SK-N-SH treated with all-trans-retinoic acid at 6 μM for 48 hours (cell line): ENCODE measurements around the gene LAMB3.

ENCODE experiments used
- ATAC-seq: fragments of 200-7000 bp; cut with Tn5 transposase; 3 replicates; pipeline ENCODE4 v1.9.1; 2020; ENCODE audit warnings: mild to moderate bottlenecking, moderate library complexity
- BACH2 ChIP-seq: fragments of 250-450 bp; sonication (Bioruptor Pico); IDR thresholded peaks from 2 replicates; pipeline ENCODE4 v1.9.0; 2021; ENCODE audit warnings: mild to moderate bottlenecking, borderline replicate concordance
- CSDC2 ChIP-seq: fragments of 250-450 bp; sonication (Bioruptor Pico); IDR thresholded peaks from 2 replicates; pipeline ENCODE4 v1.5.0; 2020; ENCODE audit warnings: mild to moderate bottlenecking, moderate library complexity
- CSRNP3 ChIP-seq: fragments of 250-450 bp; sonication (Bioruptor Pico); IDR thresholded peaks from 2 replicates; pipeline ENCODE4 v1.5.1; 2021; ENCODE audit warnings: mild to moderate bottlenecking, moderate library complexity
- ESRRG ChIP-seq: fragments of 250-450 bp; sonication (Bioruptor Pico); IDR thresholded peaks from 2 replicates; pipeline ENCODE4 v1.6.1; 2021; ENCODE audit warnings: mild to moderate bottlenecking
- GLIS3 ChIP-seq: fragments of 250-450 bp; sonication (Bioruptor Pico); IDR thresholded peaks from 2 replicates; pipeline ENCODE4 v1.5.0; 2020; ENCODE audit warnings: mild to moderate bottlenecking, moderate library complexity
- OSR1 ChIP-seq: fragments of 250-450 bp; sonication (Bioruptor Pico); IDR thresholded peaks from 2 replicates; pipeline ENCODE4 v1.8.0; 2022; ENCODE audit warnings: moderate library complexity, mild to moderate bottlenecking, inconsistent platforms
- PATZ1 ChIP-seq: fragments of 250-450 bp; sonication (Bioruptor Pico); IDR thresholded peaks from 2 replicates; pipeline ENCODE4 v1.8.0; 2020; ENCODE audit warnings: mild to moderate bottlenecking, moderate library complexity, borderline replicate concordance
- POU6F1 ChIP-seq: fragments of 250-450 bp; sonication (Bioruptor Pico); IDR thresholded peaks from 2 replicates; pipeline ENCODE4 v1.8.0; 2021; ENCODE audit warnings: low read depth, mild to moderate bottlenecking, moderate library complexity, borderline replicate concordance
- SNAI2 ChIP-seq: fragments of 250-450 bp; sonication (Bioruptor Pico); IDR thresholded peaks from 2 replicates; pipeline ENCODE4 v1.5.0; 2020; ENCODE audit warnings: mild to moderate bottlenecking, moderate library complexity
- TCF4 ChIP-seq: fragments of 250-450 bp; sonication (Bioruptor Pico); IDR thresholded peaks from 2 replicates; pipeline ENCODE4 v1.8.0; 2021; ENCODE audit warnings: mild to moderate bottlenecking, moderate library complexity, borderline replicate concordance
- TSHZ2 ChIP-seq: fragments of 250-450 bp; sonication (Bioruptor Pico); IDR thresholded peaks from 2 replicates; pipeline ENCODE4 v1.5.0; 2020; ENCODE audit warnings: mild to moderate bottlenecking, moderate library complexity
- ZFP3 ChIP-seq: fragments of 250-450 bp; sonication (Bioruptor Pico); IDR thresholded peaks from 2 replicates; pipeline ENCODE4 v1.5.0; 2020; ENCODE audit warnings: mild to moderate bottlenecking, moderate library complexity
- ZFP30 ChIP-seq: fragments of 450-650 bp; formaldehyde crosslinking; IDR thresholded peaks from 2 replicates; pipeline ENCODE4 v1.5.0; 2022; ENCODE audit warnings: mild to moderate bottlenecking, moderate library complexity
- ZNF565 ChIP-seq: fragments of 450-650 bp; formaldehyde crosslinking; conservative IDR thresholded peaks from 2 replicates; pipeline ENCODE4 v1.5.0; 2020; ENCODE audit warnings: low read depth, mild to moderate bottlenecking, moderate library complexity
- ZNF70 ChIP-seq: fragments of 450-650 bp; formaldehyde crosslinking; IDR thresholded peaks from 2 replicates; pipeline ENCODE4 v1.5.0; 2020; ENCODE audit warnings: mild to moderate bottlenecking, moderate library complexity

LAMB3 gene

GRCh38 chr1:209607795-209608178 lies 44.4 kb downstream of the LAMB3 start (continued):
- no peak for TF ChIP-seq TCF4 (CRISPR knock-in tag)
- TF ChIP-seq CSRNP3, result no peak

- peak; percentile 78 for ATAC-seq
- TF ChIP-seq POU6F1 (CRISPR knock-in tag) (no peak), ZNF565 (CRISPR knock-in tag) (no peak), OSR1 (0 out of 2 replicates have a peak, but pooled peaks have one; percentile 13)
Measured at GRCh38 chr1:209607102-209607794, 45.0 kb downstream of the LAMB3 start.

GRCh38 chr1:209603877-209604276 lies 48.3 kb downstream of the LAMB3 start:
- TF ChIP-seq GLIS3 (CRISPR knock-in tag) (no peak), OSR1 (no peak), ESRRG (no peak), ZFP3 (CRISPR knock-in tag) (no peak), POU6F1 (CRISPR knock-in tag) (no peak), ZFP30 (CRISPR knock-in tag) (no peak), TCF4 (CRISPR knock-in tag) (no peak), CSDC2 (CRISPR knock-in tag) (no peak), ZNF70 (no peak), SNAI2 (CRISPR knock-in tag) (no peak), PATZ1 (no peak), TSHZ2 (CRISPR knock-in tag) (no peak), CSRNP3 (no peak), BACH2 (CRISPR knock-in tag) (no peak)
- ATAC-seq, result no peak
